ENCODE measurements around the gene KRT12.
"Not testable (repeated sequence)": the region's sequence is repeated elsewhere in the genome, so short reads cannot be mapped to it uniquely, and the experiment has no call there.

Gene KRT12

DNA sequence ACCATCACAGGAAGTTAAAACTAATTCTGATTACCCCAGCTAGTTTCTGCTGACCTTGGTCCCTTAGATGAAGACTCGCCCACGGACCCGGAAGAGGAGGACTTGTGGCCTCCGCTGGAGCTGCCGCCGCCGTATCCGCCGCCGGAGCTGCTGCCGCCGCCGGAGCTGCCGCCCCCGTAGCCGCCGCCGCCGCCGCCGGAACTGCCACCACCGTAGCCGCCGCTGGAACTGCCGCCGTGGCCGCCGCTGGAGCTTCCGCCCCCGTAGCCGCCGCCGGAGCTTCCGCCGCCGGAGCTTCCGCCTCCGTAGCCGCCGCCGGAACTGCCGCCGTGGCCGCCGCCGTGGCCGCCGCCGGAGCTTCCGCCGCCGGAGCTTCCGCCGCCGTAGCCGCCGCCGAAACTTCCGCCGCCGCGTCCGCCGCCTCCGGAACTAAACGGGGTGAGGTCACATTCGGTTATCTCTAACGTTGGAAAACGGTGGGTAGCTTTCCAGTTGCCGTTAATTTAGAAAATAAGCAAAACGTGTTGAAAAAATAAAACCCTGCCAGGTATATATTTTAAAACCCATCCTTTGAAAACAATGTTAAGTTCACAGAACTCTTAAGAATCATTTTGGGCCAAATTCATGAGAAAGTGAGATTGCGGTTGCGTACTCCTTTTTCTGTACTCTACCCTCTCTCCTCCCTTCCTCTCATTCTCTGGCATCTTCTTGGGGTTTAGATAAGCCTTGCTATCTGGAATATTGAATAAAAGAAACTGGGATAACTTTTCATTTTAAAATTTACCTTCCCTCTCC is 48.1 kb downstream of the KRT12 start:
- DNase-seq (ENCODE audit: low read depth, low spot score), result no peak
- H3K27ac ChIP-seq, result peak overlapping the region; percentile 84

DNA sequence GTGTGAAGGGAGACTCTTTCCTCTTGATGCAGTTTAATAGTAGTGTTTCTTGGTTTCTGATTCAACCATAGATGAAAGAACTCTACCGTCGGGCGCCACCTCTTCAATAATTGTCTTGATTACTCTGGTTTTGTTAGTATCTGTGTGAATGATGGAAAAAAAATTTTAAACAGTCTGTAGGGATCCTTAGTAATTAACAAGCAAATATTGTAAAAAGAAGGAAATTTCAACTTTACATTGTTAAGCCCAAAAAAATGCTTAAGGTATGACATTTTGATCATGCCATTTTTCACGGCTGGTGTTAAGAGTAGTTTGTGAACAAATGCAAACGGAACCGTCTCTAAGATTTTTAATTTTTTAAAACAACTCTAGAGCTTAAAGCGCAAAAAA is 48.7 kb downstream of the KRT12 start:
- DNase-seq (ENCODE audit: low read depth, low spot score), result no peak
- peak overlapping the region; percentile 84 for H3K27ac ChIP-seq

DNA sequence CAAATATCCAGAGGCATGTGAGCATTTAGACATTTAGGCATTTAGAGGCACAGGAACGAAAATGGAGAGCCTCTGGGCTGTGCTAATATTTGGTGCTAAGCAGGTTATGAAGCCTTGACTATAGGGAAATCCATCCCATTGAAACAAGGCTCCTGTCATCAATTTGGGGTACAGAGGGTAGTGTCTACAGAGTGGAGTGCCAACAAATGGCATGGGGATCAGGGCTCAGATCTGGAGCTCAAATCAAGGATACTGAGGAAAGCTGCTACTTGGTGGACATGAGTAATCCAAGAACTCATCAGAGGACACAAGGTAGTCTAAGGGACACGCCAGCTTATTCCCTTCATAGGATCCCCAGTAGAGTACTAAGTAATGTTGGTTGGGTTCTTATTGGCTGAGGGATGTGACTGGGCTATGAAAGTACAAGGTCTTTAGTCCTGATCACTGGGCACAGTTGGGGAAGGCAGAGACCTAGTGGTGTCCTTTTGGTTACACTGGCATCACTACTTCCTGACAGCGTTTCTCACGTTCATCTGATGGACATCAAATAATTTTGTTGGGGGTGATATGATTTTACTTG is 49.8 kb downstream of the KRT12 start:
- no peak overlapping the region for H3K27ac ChIP-seq
- DNase-seq (ENCODE audit: low read depth, low spot score), result no peak

DNA sequence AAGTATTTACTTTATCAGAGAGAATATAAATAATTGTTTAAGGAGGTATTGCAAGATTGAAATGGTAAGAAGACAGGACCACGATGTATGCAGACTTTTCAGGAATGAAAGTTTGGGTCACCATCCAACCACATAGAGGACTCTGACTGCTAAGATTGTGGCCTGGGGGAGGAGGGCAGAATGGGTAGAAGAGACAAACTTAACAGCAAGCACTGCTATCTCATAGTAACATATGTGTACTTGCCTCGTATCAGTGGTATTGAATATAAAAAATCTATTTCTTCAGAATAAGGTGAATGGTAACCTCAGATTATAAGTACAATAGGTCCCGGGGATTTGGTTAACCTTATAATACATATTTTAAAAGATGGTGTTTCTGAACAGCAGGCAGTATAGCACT is 50.5 kb downstream of the KRT12 start:
- H3K27ac ChIP-seq, result no peak overlapping the region
- no peak for DNase-seq (ENCODE audit: low read depth, low spot score)

DNA sequence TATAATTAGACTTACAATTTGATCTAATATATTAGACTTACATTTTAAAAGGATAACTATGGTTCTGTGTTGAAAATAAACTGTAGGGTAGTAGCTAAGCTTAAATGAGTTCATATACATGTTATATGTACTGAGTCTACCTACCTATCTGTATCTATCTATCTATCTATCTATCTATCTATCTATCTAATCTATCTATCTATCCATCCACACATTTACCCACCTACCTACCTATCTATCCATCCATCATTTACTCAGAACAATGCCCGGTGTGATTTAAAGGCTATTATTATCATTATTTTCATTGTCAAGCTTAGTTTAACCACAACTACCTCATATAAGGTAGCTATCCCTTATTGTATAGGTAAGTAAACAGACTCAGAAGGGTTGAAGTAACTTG is 51.6 kb downstream of the KRT12 start:
- H3K27ac ChIP-seq, result no peak overlapping the region
- no peak for DNase-seq (ENCODE audit: low read depth, low spot score)

DNA sequence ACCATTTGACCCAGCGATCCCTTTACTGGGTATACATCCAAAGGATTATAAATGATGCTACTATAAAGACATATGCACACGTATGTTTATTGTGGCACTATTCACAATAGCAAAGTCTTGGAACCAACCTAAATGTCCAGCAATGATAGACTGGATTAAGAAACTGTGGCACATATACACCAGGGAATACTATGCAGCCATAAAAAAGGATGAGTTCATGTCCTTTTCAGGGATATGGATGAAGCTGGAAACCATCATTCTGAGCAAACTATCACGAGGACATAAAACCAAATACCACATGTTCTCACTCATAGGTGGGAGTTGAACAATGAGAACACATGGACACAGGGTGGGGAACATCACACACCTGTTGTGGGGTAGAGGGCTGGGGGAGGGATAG is 52.4 kb downstream of the KRT12 start:
- H3K27ac ChIP-seq; DNase-seq (ENCODE audit: low read depth, low spot score): not testable (repeated sequence)

DNA sequence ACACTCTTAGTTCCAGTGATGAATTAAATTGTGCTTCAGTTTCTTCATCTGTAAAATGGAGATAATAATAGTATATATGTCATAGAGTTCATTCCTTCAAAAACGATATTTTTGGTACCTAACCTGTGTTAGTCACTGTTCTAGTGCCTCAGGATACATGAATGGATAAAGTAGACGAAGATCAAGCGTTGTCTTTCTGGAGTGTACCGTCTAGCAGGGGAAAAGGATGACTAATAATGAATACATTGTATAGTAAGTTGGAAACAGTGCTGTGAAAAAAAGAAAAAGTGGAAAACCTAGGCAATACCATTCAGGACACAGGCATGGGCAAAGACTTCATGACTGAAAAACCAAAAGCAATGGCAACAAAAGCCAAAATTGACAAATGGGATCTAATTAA is 53.2 kb downstream of the KRT12 start:
- peak overlapping the region; percentile 5 for H3K27ac ChIP-seq
- peak; percentile 63 for DNase-seq (ENCODE audit: low read depth, low spot score)

DNA sequence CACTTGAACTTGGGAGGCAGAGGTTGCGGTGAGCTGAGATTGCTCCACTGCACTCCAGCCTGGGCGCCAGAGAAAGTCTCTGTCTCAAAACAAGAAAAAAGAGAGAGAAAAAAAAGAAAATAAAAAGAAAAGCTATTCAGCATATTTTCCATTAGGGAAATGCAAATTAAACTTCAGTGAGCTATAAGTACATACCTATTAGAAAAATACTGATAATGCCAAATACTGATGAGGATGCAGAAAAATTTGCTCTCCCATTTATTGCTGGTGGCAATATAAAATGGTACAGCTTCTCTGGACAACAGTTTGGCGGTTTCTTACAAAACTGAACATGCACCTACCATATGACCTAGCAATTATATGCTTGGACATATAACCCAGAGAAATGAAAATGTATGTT is 54.4 kb downstream of the KRT12 start:
- no peak overlapping the region for H3K27ac ChIP-seq
- DNase-seq (ENCODE audit: low read depth, low spot score), result no peak
